Activated CD4-positive, CD25-positive, alpha-beta regulatory T cell treated with anti-CD3 and anti-CD28 coated beads, Interleukin-2, amount 50 U/mL, for 24 hours (primary cell): ENCODE data around the gene PPP1R12B.
"Not testable (repeated sequence)": the region's sequence is repeated elsewhere in the genome, so short reads cannot be mapped to it uniquely, and the experiment has no call there.

Source experiments
- ATAC-seq, 2 donors: fragments of 150-1000 bp; cut with Tn5 transposase; one replicate each; pipeline ENCODE4 v1.10.0; 2021; ENCODE audit warnings: mild to moderate bottlenecking in 1 of 2, moderate library complexity in 1 of 2

PPP1R12B gene

GRCh38 chr1:202565890-202566602 is 217.5 kb downstream of the PPP1R12B start:
- ATAC-seq, result peak; percentile 73 to 76

GRCh38 chr1:202567738-202568137 is 219.2 kb downstream of the PPP1R12B start:
- ATAC-seq, result no peak

- no peak for ATAC-seq
Observed at GRCh38 chr1:202568410-202568809, 219.9 kb downstream of the PPP1R12B start.

GRCh38 chr1:202568826-202569225 is 220.3 kb downstream of the PPP1R12B start:
- ATAC-seq, result no peak

GRCh38 chr1:202569393-202570322 is 221.2 kb downstream of the PPP1R12B start:
- no peak for ATAC-seq

GRCh38 chr1:202571719-202572339 is 223.3 kb downstream of the PPP1R12B start:
- ATAC-seq, result peak in 1 of 2 donors; percentile 33

GRCh38 chr1:202572867-202573266 is 224.4 kb downstream of the PPP1R12B start:
- no peak for ATAC-seq

- no peak for ATAC-seq
Observed at GRCh38 chr1:202575918-202576653, 227.6 kb downstream of the PPP1R12B start.

GRCh38 chr1:202576816-202577215 is 228.3 kb downstream of the PPP1R12B start:
- no peak for ATAC-seq

- ATAC-seq, result no peak
Observed at GRCh38 chr1:202577381-202577780, 228.9 kb downstream of the PPP1R12B start.

- ATAC-seq, result no peak
Observed at GRCh38 chr1:202578001-202578504, 229.6 kb downstream of the PPP1R12B start.

- no peak for ATAC-seq
Observed at GRCh38 chr1:202578565-202578964, 230.1 kb downstream of the PPP1R12B start.

GRCh38 chr1:202579806-202580205 is 231.3 kb downstream of the PPP1R12B start:
- ATAC-seq, result no peak

- no peak for ATAC-seq
Observed at GRCh38 chr1:202580619-202581018, 232.1 kb downstream of the PPP1R12B start.

GRCh38 chr1:202582350-202582749 is 233.9 kb downstream of the PPP1R12B start:
- not testable (repeated sequence) for ATAC-seq

- ATAC-seq, result no peak
Observed at GRCh38 chr1:202584707-202585589, 236.4 kb downstream of the PPP1R12B start.

- ATAC-seq, result no peak
Observed at GRCh38 chr1:202585590-202585933, 237.1 kb downstream of the PPP1R12B start.

- ATAC-seq, result no peak
Observed at GRCh38 chr1:202586018-202586821, 237.7 kb downstream of the PPP1R12B start.

- ATAC-seq, result no peak
Observed at GRCh38 chr1:202586871-202587270, 238.4 kb downstream of the PPP1R12B start.

- no peak for ATAC-seq
Observed at GRCh38 chr1:202587859-202588485, 239.5 kb downstream of the PPP1R12B start.
